Amniotic epithelial cell (primary cell): Measurements from ENCODE around the gene KLK13.

Experiments used
- DNase-seq: peaks from one replicate; pipeline ENCODE4 v3.0.0-alpha.2; 2010; ENCODE audit warnings: low read depth

Gene KLK13

GRCh38 chr19:51064534-51065220, at the start of gene KLK13:
TSS of gene KLK13 (minus strand) at chr19:51065092. CDS start at chr19:51065067, 25 bp downstream.
- peak; percentile 2 for DNase-seq

- DNase-seq: no peak
Measured at GRCh38 chr19:51114087-51114729, 49.3 kb upstream of the KLK13 start.

- no peak for DNase-seq
Measured at GRCh38 chr19:51111606-51112005, 46.7 kb upstream of the KLK13 start.

GRCh38 chr19:51110666-51110971, 45.7 kb upstream of the KLK13 start:
- DNase-seq: no peak

GRCh38 chr19:51108805-51109146, 43.9 kb upstream of the KLK13 start:
- no peak for DNase-seq

GRCh38 chr19:51108066-51108804, 43.3 kb upstream of the KLK13 start, which contains the start of gene CTU1:
TSS of gene CTU1 (minus strand) at chr19:51108409. CDS start at chr19:51104569, 3,840 bp downstream.
- DNase-seq: peak; percentile 100

GRCh38 chr19:51107406-51108065, 42.6 kb upstream of the KLK13 start:
- no peak for DNase-seq

GRCh38 chr19:51103926-51104341, 39.0 kb upstream of the KLK13 start:
- no peak for DNase-seq

GRCh38 chr19:51102991-51103390, 38.1 kb upstream of the KLK13 start:
- no peak for DNase-seq

GRCh38 chr19:51101171-51101865, 36.4 kb upstream of the KLK13 start:
- DNase-seq: peak; percentile 89

- DNase-seq: peak; percentile 22
Measured at GRCh38 chr19:51100601-51101000, 35.7 kb upstream of the KLK13 start.

- no peak for DNase-seq
Measured at GRCh38 chr19:51099047-51099382, 34.1 kb upstream of the KLK13 start.

- DNase-seq: peak; percentile 55
Measured at GRCh38 chr19:51098365-51099046, 33.6 kb upstream of the KLK13 start.

GRCh38 chr19:51097796-51098195, 32.9 kb upstream of the KLK13 start:
- no peak for DNase-seq

- DNase-seq: peak; percentile 47
Measured at GRCh38 chr19:51097166-51097738, 32.4 kb upstream of the KLK13 start.

- DNase-seq: no peak
Measured at GRCh38 chr19:51096473-51097165, 31.7 kb upstream of the KLK13 start.

- DNase-seq: no peak
Measured at GRCh38 chr19:51094696-51095279, 29.9 kb upstream of the KLK13 start.

GRCh38 chr19:51093510-51094345, 28.8 kb upstream of the KLK13 start:
- no peak for DNase-seq

- DNase-seq: no peak
Measured at GRCh38 chr19:51093101-51093500, 28.2 kb upstream of the KLK13 start.
